Measurements from ENCODE around the gene FLRT1.

GRCh38 chr11:64031001-64031400 is 4.7 kb upstream of the FLRT1 start:
- TF ChIP-seq, protein P1, sequence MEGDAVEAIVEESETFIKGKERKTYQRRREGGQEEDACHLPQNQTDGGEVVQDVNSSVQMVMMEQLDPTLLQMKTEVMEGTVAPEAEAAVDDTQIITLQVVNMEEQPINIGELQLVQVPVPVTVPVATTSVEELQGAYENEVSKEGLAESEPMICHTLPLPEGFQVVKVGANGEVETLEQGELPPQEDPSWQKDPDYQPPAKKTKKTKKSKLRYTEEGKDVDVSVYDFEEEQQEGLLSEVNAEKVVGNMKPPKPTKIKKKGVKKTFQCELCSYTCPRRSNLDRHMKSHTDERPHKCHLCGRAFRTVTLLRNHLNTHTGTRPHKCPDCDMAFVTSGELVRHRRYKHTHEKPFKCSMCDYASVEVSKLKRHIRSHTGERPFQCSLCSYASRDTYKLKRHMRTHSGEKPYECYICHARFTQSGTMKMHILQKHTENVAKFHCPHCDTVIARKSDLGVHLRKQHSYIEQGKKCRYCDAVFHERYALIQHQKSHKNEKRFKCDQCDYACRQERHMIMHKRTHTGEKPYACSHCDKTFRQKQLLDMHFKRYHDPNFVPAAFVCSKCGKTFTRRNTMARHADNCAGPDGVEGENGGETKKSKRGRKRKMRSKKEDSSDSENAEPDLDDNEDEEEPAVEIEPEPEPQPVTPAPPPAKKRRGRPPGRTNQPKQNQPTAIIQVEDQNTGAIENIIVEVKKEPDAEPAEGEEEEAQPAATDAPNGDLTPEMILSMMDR (conservative IDR thresholded peaks at IDR 0.05; ENCODE audit: low read depth in 2 of 2), result no peak
- TF ChIP-seq STAT1 (IDR thresholded peaks at IDR 0.05; ENCODE audit: unreplicated experiment), result no peak
- no peak for TF ChIP-seq POLR2AphosphoS5 (IDR thresholded peaks at IDR 0.05; ENCODE audit: low read depth)
- TF ChIP-seq EZH2phosphoT487 (IDR thresholded peaks at IDR 0.05; ENCODE audit: unreplicated experiment), result no peak
- TF ChIP-seq EZH2 (IDR thresholded peaks at IDR 0.05; ENCODE audit: low read depth, unreplicated experiment), result no peak
- TF ChIP-seq, protein P2, sequence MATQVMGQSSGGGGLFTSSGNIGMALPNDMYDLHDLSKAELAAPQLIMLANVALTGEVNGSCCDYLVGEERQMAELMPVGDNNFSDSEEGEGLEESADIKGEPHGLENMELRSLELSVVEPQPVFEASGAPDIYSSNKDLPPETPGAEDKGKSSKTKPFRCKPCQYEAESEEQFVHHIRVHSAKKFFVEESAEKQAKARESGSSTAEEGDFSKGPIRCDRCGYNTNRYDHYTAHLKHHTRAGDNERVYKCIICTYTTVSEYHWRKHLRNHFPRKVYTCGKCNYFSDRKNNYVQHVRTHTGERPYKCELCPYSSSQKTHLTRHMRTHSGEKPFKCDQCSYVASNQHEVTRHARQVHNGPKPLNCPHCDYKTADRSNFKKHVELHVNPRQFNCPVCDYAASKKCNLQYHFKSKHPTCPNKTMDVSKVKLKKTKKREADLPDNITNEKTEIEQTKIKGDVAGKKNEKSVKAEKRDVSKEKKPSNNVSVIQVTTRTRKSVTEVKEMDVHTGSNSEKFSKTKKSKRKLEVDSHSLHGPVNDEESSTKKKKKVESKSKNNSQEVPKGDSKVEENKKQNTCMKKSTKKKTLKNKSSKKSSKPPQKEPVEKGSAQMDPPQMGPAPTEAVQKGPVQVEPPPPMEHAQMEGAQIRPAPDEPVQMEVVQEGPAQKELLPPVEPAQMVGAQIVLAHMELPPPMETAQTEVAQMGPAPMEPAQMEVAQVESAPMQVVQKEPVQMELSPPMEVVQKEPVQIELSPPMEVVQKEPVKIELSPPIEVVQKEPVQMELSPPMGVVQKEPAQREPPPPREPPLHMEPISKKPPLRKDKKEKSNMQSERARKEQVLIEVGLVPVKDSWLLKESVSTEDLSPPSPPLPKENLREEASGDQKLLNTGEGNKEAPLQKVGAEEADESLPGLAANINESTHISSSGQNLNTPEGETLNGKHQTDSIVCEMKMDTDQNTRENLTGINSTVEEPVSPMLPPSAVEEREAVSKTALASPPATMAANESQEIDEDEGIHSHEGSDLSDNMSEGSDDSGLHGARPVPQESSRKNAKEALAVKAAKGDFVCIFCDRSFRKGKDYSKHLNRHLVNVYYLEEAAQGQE (IDR thresholded peaks at IDR 0.05; ENCODE audit: unreplicated experiment), result no peak
- no peak for TF ChIP-seq CREB1 (CRISPR knock-in tag; IDR thresholded peaks at IDR 0.05; ENCODE audit: low read depth)
- TF ChIP-seq ZNF114 (CRISPR knock-in tag; IDR thresholded peaks at IDR 0.05), result no peak
- no peak for TF ChIP-seq NANOG (IDR thresholded peaks at IDR 0.05; ENCODE audit: borderline replicate concordance)
- TF ChIP-seq JUNB (IDR thresholded peaks at IDR 0.05; ENCODE audit: unreplicated experiment), result no peak
